Fibroblast of the aortic adventitia (primary cell): ENCODE measurements around the gene RYK. TPM values are rescaled to one million over a fixed set of nuclear protein-coding genes. Genes with fewer than 3 reads are reported as not detected.

Experiments
- DNase-seq: peaks from one replicate; pipeline ENCODE4 v3.0.0-alpha.2; 2010; ENCODE audit warnings: low read depth
- H3K4me3 ChIP-seq: 2 replicates; pipeline ENCODE4 v1.5.1; 2011; ENCODE audit warnings: low read depth, mild to moderate bottlenecking, control low read depth, low read length, moderate library complexity
- total RNA-seq: library from RNA; depleted of rRNA; stranded (reverse); fragments of >200 nt; gene quantifications from 2 replicates; pipeline ENCODE4 v1.2.3, GENCODE V29; 2012; ENCODE audit warnings: low replicate concordance
- TF ChIP-seq, protein P1 (sequence below): IDR thresholded peaks from 2 replicates; pipeline ENCODE4 v1.5.1; 2011; ENCODE audit warnings: mild to moderate bottlenecking, low read length, control low read depth, inconsistent platforms; ENCODE audit not compliant: insufficient read depth

The RYK gene
- 36.5 and 87.2 TPM in 2 replicates for total RNA-seq

DNA sequence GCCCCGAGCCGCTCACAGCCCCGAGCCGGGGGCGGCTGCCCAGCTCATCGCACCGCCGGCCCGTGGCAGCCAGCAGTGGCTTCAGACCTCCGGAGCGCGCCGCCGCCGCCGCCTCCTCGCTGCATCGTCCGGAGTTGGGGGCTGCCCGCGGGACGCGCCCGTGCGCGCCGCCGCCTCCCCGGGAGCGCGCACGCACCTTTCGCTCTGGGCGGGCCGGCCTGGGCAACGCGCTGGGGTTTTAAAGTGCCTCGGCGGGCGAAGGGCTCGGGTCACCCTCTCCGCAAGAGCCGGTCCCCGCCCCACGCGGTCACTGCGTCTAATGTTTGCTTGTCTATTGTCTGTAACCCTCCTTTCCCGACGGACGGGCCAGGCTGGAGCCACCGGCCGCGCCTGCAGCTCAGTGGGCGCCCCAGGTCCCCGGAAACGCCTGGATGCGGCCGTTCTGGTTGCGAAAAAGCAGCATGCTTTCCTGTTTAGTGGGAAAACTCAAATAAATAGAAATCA, at the start of gene RYK:
Gene RYK, minus strand, starts transcription at position 143 of the 504 bp plus-strand sequence. CDS start 205 bp downstream, outside the sequence.
- TF ChIP-seq, protein P1, sequence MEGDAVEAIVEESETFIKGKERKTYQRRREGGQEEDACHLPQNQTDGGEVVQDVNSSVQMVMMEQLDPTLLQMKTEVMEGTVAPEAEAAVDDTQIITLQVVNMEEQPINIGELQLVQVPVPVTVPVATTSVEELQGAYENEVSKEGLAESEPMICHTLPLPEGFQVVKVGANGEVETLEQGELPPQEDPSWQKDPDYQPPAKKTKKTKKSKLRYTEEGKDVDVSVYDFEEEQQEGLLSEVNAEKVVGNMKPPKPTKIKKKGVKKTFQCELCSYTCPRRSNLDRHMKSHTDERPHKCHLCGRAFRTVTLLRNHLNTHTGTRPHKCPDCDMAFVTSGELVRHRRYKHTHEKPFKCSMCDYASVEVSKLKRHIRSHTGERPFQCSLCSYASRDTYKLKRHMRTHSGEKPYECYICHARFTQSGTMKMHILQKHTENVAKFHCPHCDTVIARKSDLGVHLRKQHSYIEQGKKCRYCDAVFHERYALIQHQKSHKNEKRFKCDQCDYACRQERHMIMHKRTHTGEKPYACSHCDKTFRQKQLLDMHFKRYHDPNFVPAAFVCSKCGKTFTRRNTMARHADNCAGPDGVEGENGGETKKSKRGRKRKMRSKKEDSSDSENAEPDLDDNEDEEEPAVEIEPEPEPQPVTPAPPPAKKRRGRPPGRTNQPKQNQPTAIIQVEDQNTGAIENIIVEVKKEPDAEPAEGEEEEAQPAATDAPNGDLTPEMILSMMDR, result no peak
- peak; percentile 57 for DNase-seq
- peak within 1 kb of the TSS; percentile 71 for H3K4me3 ChIP-seq

DNA sequence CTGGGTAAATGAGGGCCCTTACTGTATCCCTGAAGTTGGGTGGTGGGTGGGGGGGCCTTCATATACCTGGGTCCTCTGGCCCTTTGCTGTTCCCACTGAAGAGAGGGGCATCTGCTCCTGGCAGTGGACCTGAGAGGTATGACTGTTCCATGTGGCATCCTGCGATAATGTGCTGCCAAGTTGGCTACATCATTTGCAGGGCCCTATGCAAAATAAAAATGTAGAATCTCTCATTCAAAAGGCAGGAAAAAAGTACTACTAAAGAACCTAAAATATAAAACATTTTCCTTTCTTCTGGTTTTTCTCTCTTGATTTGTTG, 49.2 kb upstream of the RYK start:
- no peak for DNase-seq
- TF ChIP-seq, protein P1, result no peak
- H3K4me3 ChIP-seq, result no peak overlapping the region

DNA sequence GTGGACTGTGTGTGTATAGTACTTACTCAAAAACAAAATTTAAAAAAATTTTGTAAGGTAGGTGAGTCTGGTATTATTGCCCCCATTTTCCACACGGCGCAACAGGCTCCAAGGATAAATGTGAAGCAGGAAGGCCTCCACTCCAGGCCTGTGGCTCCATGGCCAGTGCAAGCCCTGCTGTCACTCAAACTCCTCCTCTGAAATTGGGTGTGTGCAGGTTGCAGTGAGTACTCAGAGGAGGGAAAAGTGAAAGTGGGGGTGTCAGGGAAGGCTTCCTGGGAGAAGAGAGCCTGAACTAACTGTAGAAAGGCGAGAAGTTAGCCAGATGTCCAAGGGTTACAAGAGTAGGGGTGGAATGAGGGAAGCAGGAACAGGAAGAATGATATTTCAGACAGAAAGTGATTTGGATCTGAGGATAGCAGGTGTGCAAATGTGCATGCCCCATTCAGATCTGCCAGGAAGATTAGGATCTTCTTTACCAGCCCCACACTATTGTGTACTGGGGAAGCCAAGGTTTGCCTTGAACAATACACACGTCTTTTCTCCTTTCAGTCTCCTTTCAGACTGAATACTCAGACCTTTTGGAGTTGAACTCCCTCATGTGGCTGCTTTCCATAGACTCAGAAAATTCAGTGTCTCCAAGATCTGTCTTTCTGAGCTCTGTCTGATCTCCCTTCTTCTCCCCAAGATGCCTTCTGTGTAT, 48.7 kb upstream of the RYK start:
- H3K4me3 ChIP-seq, result no peak overlapping the region
- DNase-seq, result peak; percentile 74
- TF ChIP-seq, protein P1, result peak; percentile 60

DNA sequence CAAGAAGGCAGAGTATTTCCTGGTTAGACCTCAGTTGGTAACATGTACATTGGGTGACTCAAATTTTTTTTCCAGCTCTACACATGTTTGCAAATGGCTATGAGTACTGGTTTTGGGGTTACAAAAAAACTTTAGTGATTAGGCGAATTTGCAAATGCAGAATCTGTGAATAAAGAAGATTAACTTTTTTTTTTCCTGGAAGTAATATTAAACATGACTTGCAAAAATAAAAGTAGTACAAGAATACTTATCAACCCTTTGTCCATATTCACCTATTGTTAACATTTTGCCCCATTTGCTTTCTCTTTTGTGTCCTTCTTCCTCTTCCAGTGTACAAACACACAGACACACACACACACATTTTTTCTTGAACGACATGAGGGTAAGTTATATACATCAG, 47.6 kb upstream of the RYK start:
- H3K4me3 ChIP-seq, result no peak overlapping the region
- DNase-seq, result no peak
- TF ChIP-seq, protein P1, result no peak

DNA sequence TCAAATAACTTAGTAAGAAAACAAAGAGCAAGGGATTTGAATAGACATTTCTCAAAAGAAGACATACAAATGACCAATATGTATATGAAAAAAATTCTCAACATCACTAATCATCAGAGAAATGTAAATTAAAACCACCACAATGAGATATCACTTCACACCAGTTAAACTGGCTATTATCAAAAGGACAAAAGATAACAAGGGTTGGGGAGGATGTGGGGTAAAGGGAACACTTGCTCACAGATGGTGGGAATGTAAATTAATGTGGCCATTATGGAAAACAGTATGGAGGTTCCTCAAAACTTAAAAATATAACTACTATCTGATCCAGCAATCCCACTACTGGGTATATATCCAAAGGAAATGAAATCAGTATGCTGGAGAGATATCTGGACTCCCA, 46.0 kb upstream of the RYK start:
- TF ChIP-seq, protein P1, result no peak
- H3K4me3 ChIP-seq, result no peak overlapping the region
- no peak for DNase-seq

DNA sequence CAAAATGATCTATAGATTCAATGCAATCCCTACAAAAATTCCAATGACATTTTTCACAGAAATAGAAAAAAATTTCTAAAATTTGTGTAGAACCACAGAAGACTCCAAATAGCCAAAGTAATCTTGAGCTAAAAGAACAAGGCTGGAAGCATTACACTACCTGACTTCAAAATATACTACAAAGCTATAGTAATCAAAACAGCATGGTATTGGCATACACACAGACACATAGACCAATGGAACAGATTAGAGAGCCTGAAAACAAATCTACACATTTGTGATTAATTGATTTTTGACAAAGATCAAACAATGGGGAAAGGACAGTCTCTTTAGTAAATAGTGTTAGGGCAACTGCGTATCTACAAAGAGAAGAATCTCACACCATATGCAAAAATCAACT, 45.3 kb upstream of the RYK start:
- H3K4me3 ChIP-seq, result no peak overlapping the region
- TF ChIP-seq, protein P1, result no peak
- no peak for DNase-seq
